ENCODE results near the gene BCL7A. TPM values are rescaled to one million over a fixed set of nuclear protein-coding genes. Genes with fewer than 3 reads are reported as not detected.

Gene BCL7A
- total and polyA plus RNA-seq, 9 of the 15 experiments (the other 6 are each of a cell fraction or from before 2014, with no cell fraction given): 0.25 to 21.9 (median 14.9) TPM

GRCh38 chr12:121996050-121996944, 25.4 kb upstream of the BCL7A start:
- POLR2A ChIA-PET: interaction anchor here (0.7 to 1.0 kb wide), 2 partner anchors 11 to 21 kb away, joined by 3 to 4 read pairs; no protein-coding TSS in a partner anchor

GRCh38 chr12:121996945-121997612, 24.6 kb upstream of the BCL7A start:
- WGBS (ENCODE audit: insufficient coverage, low coverage, missing lambda C conversion rate): 48% methylated on average over 13 of the region's 13 CpGs
- Histone ChIP-seq H4K20me1 (replicated peaks; ENCODE audit: control insufficient read depth, insufficient read depth, low read length) (no peaks in the 10 kb centered on the region), H3K9me3 (replicated peaks; ENCODE audit: control insufficient read depth, insufficient read depth, low read depth, low read length) (peaks cover 2% of the 10 kb centered on the region; the same call in 1 of the 2 replicates), H3K36me3 (ENCODE audit: control insufficient read depth, insufficient read depth, low read length) (no peaks in the 10 kb centered on the region), H3K4me1 (replicated peaks in 1 of 2; ENCODE audit: control insufficient read depth in 2 of 2, insufficient read depth in 2 of 2, low read length in 2 of 2) (peaks cover 0 to 7% of the 10 kb centered on the region in 2 experiments; a peak in 2 of 5 replicates), H3K4me3 (no peak overlapping the region), H3K27me3 (ENCODE audit: control insufficient read depth in 2 of 2, insufficient read depth in 2 of 2, low read length in 2 of 2) (no peaks in the 10 kb centered on the region), H3K4me2 (ENCODE audit: insufficient read depth, low read length) (no peak overlapping the region), H2AFZ (ENCODE audit: low read depth, low read length) (no peak overlapping the region), H3K9me1 (ENCODE audit: control insufficient read depth, insufficient read depth, low read length) (no peaks in the 10 kb centered on the region), H3K27ac (ENCODE audit: extremely low read depth, low read depth, low read length) (no peak overlapping the region), H3K9ac (ENCODE audit: insufficient read depth in 1 of 2, low read depth in 2 of 2, low read length in 2 of 2) (no peak overlapping the region), H3K79me2 (ENCODE audit: control insufficient read depth, insufficient read depth, low read length) (no peaks in the 10 kb centered on the region)
- DNase-seq (ENCODE audit: extremely low read depth in 1 of 4, low spot score in 3 of 4) (peak in 1 of 4 experiments; percentile 10), ATAC-seq (no peak), FAIRE-seq (peak; percentile 19)
- POLR2A ChIA-PET: interaction anchor here (1.0 kb wide), 1 partner anchor 10 kb away, joined by 3 read pairs; no protein-coding TSS in a partner anchor
- in situ Hi-C loops (cut with MboI) (no loop called here), intact Hi-C loops (cut with micrococcal nuclease) (no loop called here)
- no TSS peak for BruUV-seq (replicated peaks)
- CTCF ChIA-PET (ENCODE audit: low intra/inter-chr PET ratio): no interaction called here
- TF ChIP-seq AFF4 (CRISPR knock-in tag; IDR thresholded peaks at IDR 0.05) (no peak), ZNF263 (CRISPR knock-in tag; IDR thresholded peaks at IDR 0.05; ENCODE audit: borderline replicate concordance) (no peak), ZNF408 (CRISPR knock-in tag; IDR thresholded peaks at IDR 0.05; ENCODE audit: low read depth) (no peak), C11orf30 (IDR thresholded peaks at IDR 0.05; ENCODE audit: low read depth) (peak; percentile 33; the same call in 1 of the 2 replicates)

More at GRCh38 chr12:121996050-121996944, 25.4 kb upstream of the BCL7A start:
- no peaks in the 10 kb centered on the region for H3K36me3 ChIP-seq (ENCODE audit: control insufficient read depth, insufficient read depth, low read length)
- peaks cover 0 to 7% of the 10 kb centered on the region in 2 experiments; a peak in 2 of 5 replicates for H3K4me1 ChIP-seq (replicated peaks in 1 of 2; ENCODE audit: control insufficient read depth in 2 of 2, insufficient read depth in 2 of 2, low read length in 2 of 2)
- peak in 2 of 4 experiments; percentile 11 to 21 for DNase-seq (ENCODE audit: extremely low read depth in 1 of 4, low spot score in 3 of 4)
- no peaks in the 10 kb centered on the region for H3K9me1 ChIP-seq (ENCODE audit: control insufficient read depth, insufficient read depth, low read length)
- 6% methylated on average over 9 of the region's 9 CpGs for WGBS (ENCODE audit: insufficient coverage, low coverage, missing lambda C conversion rate)
- H3K9me3 ChIP-seq (replicated peaks; ENCODE audit: control insufficient read depth, insufficient read depth, low read depth, low read length): peaks cover 2% of the 10 kb centered on the region; the same call in 1 of the 2 replicates
- H3K27ac ChIP-seq (ENCODE audit: extremely low read depth, low read depth, low read length): no peak overlapping the region
- H3K4me2 ChIP-seq (ENCODE audit: insufficient read depth, low read length): no peak overlapping the region
- no peaks in the 10 kb centered on the region for H3K27me3 ChIP-seq (ENCODE audit: control insufficient read depth in 2 of 2, insufficient read depth in 2 of 2, low read length in 2 of 2)
- TF ChIP-seq CBFA2T3 (IDR thresholded peaks at IDR 0.05): peak; percentile 13; the same call in 1 of the 2 replicates
- TF ChIP-seq RBM17 (IDR thresholded peaks at IDR 0.05; ENCODE audit: borderline replicate concordance, low read depth, low read length): no peak
- H3K9ac ChIP-seq (ENCODE audit: insufficient read depth in 1 of 2, low read depth in 2 of 2, low read length in 2 of 2): no peak overlapping the region
- no peak overlapping the region for H2AFZ ChIP-seq (ENCODE audit: low read depth, low read length)
- H4K20me1 ChIP-seq (replicated peaks; ENCODE audit: control insufficient read depth, insufficient read depth, low read length): no peaks in the 10 kb centered on the region
- no peak overlapping the region for H3K4me3 ChIP-seq
- intact Hi-C loops (cut with micrococcal nuclease) (no loop called here), in situ Hi-C loops (cut with MboI) (no loop called here)
- peak; percentile 44; the same call in 2 of the 3 replicates for ATAC-seq
- no peak for FAIRE-seq
- no TSS peak for BruUV-seq (replicated peaks)
- no peaks in the 10 kb centered on the region for H3K79me2 ChIP-seq (ENCODE audit: control insufficient read depth, insufficient read depth, low read length)
- CTCF ChIA-PET (ENCODE audit: low intra/inter-chr PET ratio): no interaction called here
